Measurements from ENCODE around the gene TLX2. TPM values are rescaled to one million over a fixed set of nuclear protein-coding genes. Genes with fewer than 3 reads are reported as not detected.

TLX2 gene
- total and polyA plus RNA-seq, 2 of the 8 experiments (the other 6 are each of a cell fraction or from before 2014, with no cell fraction given) = 0.06 to 0.17 TPM

- Histone ChIP-seq H2BK5ac (ENCODE audit: low read depth, low read length) (no peak overlapping the region), H3K14ac (ENCODE audit: insufficient read length) (no peak overlapping the region), H2AK5ac (ENCODE audit: low read depth, low read length) (no peak overlapping the region), H4K5ac (ENCODE audit: insufficient read length, low read depth, low read length) (no peak overlapping the region), H4K20me1 (replicated peaks in 1 of 2; ENCODE audit: control insufficient read depth in 1 of 2, insufficient read depth in 2 of 2, low read length in 2 of 2) (no peaks in the 10 kb centered on the region), H2BK20ac (ENCODE audit: low read length) (no peak overlapping the region), H3K79me2 (ENCODE audit: control insufficient read depth in 1 of 2, insufficient read depth in 2 of 2, low read length in 2 of 2) (no peaks in the 10 kb centered on the region), H3K27ac (ENCODE audit: low read depth, low read length) (no peak overlapping the region), H2BK12ac (ENCODE audit: low read depth, low read length) (no peak overlapping the region), H3K23me2 (ENCODE audit: low read depth, low read length) (peaks cover 2% of the 10 kb centered on the region; the same call in 1 of the 2 replicates), H3K4me3 (ENCODE audit: extremely low read depth in 1 of 4, insufficient read depth in 2 of 4, low read depth in 3 of 4, low read length in 4 of 4) (no peak overlapping the region), H3K4ac (replicated peaks; ENCODE audit: insufficient read length, low read depth, low read length) (no peak overlapping the region), H3K23ac (ENCODE audit: insufficient read length) (no peak overlapping the region), H2AFZ (ENCODE audit: low read length) (no peak overlapping the region), H4K8ac (ENCODE audit: extremely low read depth, insufficient read depth, low read length) (no peak overlapping the region), H4K91ac (replicated peaks; ENCODE audit: insufficient read length, low read length) (no peak overlapping the region), H3K56ac (replicated peaks; ENCODE audit: insufficient read length, low read depth, low read length) (no peak overlapping the region), H2BK15ac (ENCODE audit: low read length) (no peak overlapping the region), H3K4me2 (ENCODE audit: insufficient read depth in 1 of 2, low read depth in 2 of 2, low read length in 2 of 2) (no peak overlapping the region), H3K79me1 (ENCODE audit: low read depth, low read length) (0 out of 2 replicates have a peak, but pooled peaks cover 2% of the 10 kb centered on the region), H3K36me3 (ENCODE audit: control insufficient read depth in 2 of 4, insufficient read depth in 4 of 4, low read length in 3 of 4) (no peaks in the 10 kb centered on the region), H3K9ac (replicated peaks in 1 of 4; ENCODE audit: extremely low read depth in 1 of 4, low read depth in 3 of 4, low read length in 3 of 4) (no peak overlapping the region), H3K4me1 (replicated peaks in 1 of 4; ENCODE audit: control insufficient read depth in 3 of 4, insufficient read depth in 4 of 4, low read length in 3 of 4) (no peaks in the 10 kb centered on the region), H2BK120ac (replicated peaks; ENCODE audit: low read depth, low read length) (no peak overlapping the region), H3K18ac (ENCODE audit: extremely low read depth, low read length) (no peak overlapping the region), H3K9me3 (ENCODE audit: insufficient read depth in 2 of 2, low read depth in 1 of 2, low read length in 1 of 2) (no peaks in the 10 kb centered on the region), H3K27me3 (replicated peaks in 1 of 4; ENCODE audit: control insufficient read depth in 3 of 4, extremely low read depth in 1 of 4, insufficient read depth in 3 of 4, low read length in 3 of 4) (peaks cover 0 to 2% (median 0%) of the 10 kb centered on the region in 4 experiments; a peak in 1 of 7 replicates)
- TF ChIP-seq BRCA1 (IDR thresholded peaks at IDR 0.05; ENCODE audit: low read depth, low read length) = no peak
- TF ChIP-seq RFX5 (IDR thresholded peaks at IDR 0.05; ENCODE audit: borderline replicate concordance, low read depth, low read length) = no peak
- no peak for TF ChIP-seq EP300 (IDR thresholded peaks at IDR 0.05; ENCODE audit: borderline replicate concordance in 1 of 2, low read depth in 2 of 2, low read length in 2 of 2)
- TF ChIP-seq TEAD4 (IDR thresholded peaks at IDR 0.05; ENCODE audit: low read depth, low read length) = no peak
- no peak for TF ChIP-seq CBX8 (IDR thresholded peaks at IDR 0.05; ENCODE audit: borderline replicate concordance, low read depth, low read length)
- TF ChIP-seq TAF1 (IDR thresholded peaks at IDR 0.05; ENCODE audit: low read depth, low read length) = no peak
- TF ChIP-seq POU5F1 (IDR thresholded peaks at IDR 0.05; ENCODE audit: low read depth, low read length) = no peak
- TF ChIP-seq NRF1 (IDR thresholded peaks at IDR 0.05; ENCODE audit: low read depth, low read length) = no peak
- TF ChIP-seq SAP30 (IDR thresholded peaks at IDR 0.05; ENCODE audit: insufficient read depth, insufficient replicate concordance, low read length) = no peak
- no peak for TF ChIP-seq USF2 (IDR thresholded peaks at IDR 0.05; ENCODE audit: low read length)
- no peak for DNase-seq (ENCODE audit: low read depth in 1 of 2, low spot score in 2 of 2)
- ChIA-PET POLR2A (ENCODE audit: partially characterized antibody) (no interaction called here), CTCF (ENCODE audit: partially characterized antibody) (interaction anchor here (1.3 to 4.4 kb wide), 4 partner anchors 8 to 20 kb away, joined by 3 to 24 read pairs (median 6); no protein-coding TSS in a partner anchor)
- no peak for FAIRE-seq
Measured at GRCh38 chr2:74566754-74567085, 52.5 kb downstream of the TLX2 start.

All from H1 (cell line).